ENCODE data around the gene POPDC2.

POPDC2 gene

GRCh38 chr3:119639494-119640350 is 20.7 kb downstream of the POPDC2 start:
- DNase-seq, result no peak

- DNase-seq, result no peak
Observed at GRCh38 chr3:119637679-119638477, 22.5 kb downstream of the POPDC2 start.

GRCh38 chr3:119636891-119637611 is 23.3 kb downstream of the POPDC2 start:
- DNase-seq, result no peak

GRCh38 chr3:119636249-119636648 is 24.1 kb downstream of the POPDC2 start:
- DNase-seq, result no peak

DNA sequence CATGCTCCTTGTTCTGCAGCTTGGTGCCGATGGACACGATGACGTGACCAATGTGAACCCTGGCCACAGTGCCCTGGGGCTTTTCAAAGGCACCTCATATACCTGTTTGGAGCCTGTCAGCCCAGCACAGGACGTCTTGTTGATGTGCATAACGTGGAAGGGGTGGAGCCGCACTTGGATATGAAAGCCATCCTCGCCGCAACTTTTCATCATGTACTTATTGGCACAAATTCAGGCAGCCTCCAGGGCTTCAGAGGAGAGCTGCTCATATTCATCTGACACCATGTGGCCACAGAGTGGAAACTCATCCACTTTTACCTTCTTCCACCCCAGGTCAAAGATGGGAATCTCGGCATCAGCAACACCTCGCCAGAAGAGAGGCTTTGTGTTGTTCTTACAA is 24.7 kb downstream of the POPDC2 start:
- no peak for DNase-seq

GRCh38 chr3:119632829-119633228 is 27.6 kb downstream of the POPDC2 start:
- no peak for DNase-seq

- DNase-seq, result no peak
Observed at GRCh38 chr3:119632216-119632615, 28.2 kb downstream of the POPDC2 start.

GRCh38 chr3:119631516-119631915 is 28.9 kb downstream of the POPDC2 start:
- no peak for DNase-seq

DNA sequence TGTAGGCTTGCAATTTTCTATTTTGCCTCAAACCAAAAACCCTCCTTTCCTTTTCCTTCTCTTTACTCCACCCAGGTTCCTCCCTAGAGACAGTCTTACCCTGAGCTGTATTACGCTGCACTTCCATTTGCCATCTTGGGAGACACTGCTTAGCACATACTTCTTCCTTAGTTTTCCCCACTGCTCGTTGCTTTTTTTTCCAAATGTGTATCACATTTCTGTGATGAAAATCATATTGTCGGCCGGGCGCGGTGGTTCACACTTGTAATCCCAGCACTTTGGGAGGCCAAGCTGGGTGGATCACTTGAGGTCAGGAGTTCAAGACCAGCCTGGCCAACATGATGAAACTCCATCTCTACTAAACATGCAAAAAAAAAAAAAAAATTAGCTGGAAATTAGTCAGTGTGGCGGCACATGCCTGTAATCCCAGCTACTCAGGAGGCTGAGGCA is 29.5 kb downstream of the POPDC2 start:
- no peak for DNase-seq

- no peak for DNase-seq
Observed at GRCh38 chr3:119630128-119630879, 30.1 kb downstream of the POPDC2 start.

- DNase-seq, result no peak
Observed at GRCh38 chr3:119628816-119629445, 31.5 kb downstream of the POPDC2 start.

DNA sequence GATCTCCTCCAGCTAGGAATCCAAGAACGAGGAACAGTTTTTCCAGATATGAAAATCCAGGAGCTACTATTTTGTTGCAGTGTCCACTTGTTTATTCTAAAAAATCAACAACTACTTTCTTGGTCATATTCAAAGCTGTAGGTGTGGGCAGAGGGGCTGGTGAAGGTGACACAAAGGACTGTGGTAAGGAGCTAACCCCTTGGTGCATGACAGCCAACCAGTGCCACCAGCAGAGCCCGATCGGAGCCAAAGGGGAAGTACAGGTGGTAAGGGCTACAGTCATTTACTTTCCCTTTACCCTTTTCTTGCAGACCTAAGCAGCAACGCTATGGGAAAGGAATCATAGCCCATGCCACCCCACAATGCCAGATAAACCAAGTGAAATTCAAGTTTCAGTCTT is 32.0 kb downstream of the POPDC2 start:
- no peak for DNase-seq

- DNase-seq, result no peak
Observed at GRCh38 chr3:119627461-119627860, 32.9 kb downstream of the POPDC2 start.

DNA sequence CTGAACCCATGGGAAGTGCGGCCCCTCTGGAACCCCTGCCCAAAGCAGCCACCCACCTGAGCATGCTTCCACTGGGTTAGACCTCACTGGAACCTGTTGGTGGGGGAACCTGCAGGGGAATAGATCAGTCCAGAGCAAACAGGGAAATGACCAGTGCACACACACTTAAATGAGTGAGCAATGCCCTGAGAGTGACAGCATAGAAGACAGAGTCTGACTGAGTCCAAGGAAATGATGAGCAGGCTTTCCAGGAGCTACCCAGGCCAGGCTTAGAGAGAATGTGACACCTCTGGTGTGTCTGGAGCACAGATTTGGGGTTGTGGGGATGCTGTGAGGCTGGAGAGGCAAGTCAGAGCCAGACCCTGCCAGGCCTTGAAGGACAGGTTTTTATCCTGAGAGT is 34.2 kb downstream of the POPDC2 start:
- no peak for DNase-seq

DNA sequence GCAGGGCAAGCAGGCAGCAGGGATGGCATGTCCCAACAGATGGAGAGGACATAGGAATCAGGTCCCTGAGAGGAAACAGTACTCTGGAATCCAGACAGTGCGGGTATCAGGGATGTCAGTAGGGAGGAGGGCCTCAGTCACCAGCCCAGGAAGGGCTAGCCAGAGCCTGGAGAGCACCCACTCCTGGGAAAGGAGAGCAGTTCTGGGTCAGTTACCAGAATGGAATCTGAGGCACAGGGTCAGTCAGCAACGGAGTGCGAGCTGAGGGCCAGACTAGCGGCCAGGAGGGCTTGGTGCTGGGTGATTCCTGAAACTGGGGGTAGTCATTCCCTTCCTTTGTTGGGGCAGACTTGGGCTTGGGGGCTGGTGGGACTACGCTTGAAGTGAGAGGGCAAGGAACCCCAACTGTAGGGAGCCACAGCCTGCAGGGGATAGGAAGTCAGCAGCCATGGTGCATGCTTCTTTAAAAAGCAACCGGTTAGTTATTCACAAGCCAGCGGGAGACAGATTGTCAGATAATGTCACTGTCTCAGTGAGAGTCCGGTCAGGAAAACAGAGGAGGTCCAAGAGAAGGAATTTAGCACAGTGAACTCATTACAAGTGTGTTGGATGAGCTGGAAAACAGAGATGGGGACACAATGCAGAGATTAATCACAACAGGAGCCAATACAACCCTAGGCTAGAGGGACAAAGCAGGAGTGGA is 34.8 kb downstream of the POPDC2 start:
- no peak for DNase-seq

- no peak for DNase-seq
Observed at GRCh38 chr3:119624002-119624720, 36.2 kb downstream of the POPDC2 start.

GRCh38 chr3:119620899-119621298 is 39.5 kb downstream of the POPDC2 start:
- DNase-seq, result no peak

GRCh38 chr3:119619094-119619493 is 41.3 kb downstream of the POPDC2 start:
- no peak for DNase-seq

- no peak for DNase-seq
Observed at GRCh38 chr3:119616056-119616455, 44.3 kb downstream of the POPDC2 start.

DNA sequence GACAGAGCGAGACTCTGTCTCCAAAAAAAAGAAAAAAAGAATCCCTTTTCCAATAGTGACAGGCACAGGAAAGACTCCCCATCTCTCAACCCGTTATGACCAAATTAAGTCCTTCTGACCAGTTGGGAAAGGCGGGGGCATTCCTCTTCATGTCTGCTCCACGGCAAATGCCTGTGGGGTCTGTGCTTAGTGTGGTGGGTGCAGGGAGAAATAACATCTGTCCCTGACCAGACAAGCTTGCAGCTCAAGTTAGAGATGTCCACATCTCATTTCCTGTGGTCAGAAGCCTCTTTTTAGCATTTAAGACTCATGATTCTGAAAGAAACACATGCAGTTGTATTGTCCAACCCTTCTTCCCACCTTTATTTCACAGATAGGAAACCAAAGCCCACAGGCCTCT is 46.5 kb downstream of the POPDC2 start:
- DNase-seq, result no peak

DNA sequence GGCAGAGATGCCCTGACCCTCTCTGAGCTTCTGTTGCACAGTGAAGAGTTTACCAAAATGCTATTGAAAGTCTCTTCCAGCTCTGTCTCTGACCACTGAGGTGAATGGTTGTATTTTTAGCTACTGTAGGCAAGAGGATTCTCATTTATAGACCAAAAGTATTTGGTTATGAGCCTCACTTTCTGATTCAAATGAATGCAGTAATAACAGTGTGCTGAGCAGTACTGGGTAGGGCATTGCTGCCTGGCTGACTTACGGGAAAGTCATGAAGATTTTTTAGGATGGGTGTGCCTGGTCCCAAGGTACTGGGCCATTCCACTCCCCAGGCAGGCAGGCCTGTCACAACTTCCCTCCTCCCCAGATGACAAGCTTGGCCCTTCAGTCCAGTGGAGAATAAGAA is 47.2 kb downstream of the POPDC2 start:
- no peak for DNase-seq

Data from effector CD8-positive, alpha-beta T cell (primary cell).